ENCODE results near the gene IL27RA. TPM values are rescaled to one million over a fixed set of nuclear protein-coding genes. Genes with fewer than 3 reads are reported as not detected.

IL27RA gene
- total RNA-seq, 5 donors from 2014 or later (not counting 1 experiment from before 2014, with no cell fraction given) = 44.2 to 82.4 (median 66.5) TPM

DNA sequence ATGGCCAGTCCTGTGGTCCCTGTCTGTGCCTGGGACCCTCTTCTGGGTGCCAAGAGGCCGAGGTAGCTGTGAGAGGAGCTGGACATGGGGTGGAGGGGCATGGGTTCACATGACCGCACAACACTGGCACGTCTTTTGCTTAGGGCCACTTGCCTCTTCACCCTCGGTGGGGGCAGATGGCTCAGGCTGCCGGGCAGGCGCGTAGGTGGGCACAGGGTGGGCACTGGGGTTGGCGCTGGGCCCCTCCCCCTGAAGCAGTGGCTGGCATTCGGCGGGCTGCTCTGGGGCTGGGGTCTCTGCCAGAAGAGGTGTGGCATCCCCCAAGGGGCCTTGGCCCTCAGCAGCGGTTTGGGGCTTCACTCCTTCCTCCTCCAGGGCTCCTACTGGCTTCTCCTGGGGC is 21.9 kb downstream of the IL27RA start:
- no peak overlapping the region for H3K4me3 ChIP-seq (ENCODE audit: control insufficient read depth in 1 of 2, extremely low read depth in 1 of 2, low read length in 1 of 2)
- no peak overlapping the region for H3K27ac Mint-ChIP-seq
- 93% methylated on average over 10 of the region's 11 CpGs for WGBS (ENCODE audit: insufficient coverage)
- H3K36me3 ChIP-seq (ENCODE audit: control insufficient read depth in 2 of 2, extremely low read depth in 1 of 2, insufficient read depth in 1 of 2, low read length in 1 of 2) = peaks cover 16 to 46% of the 10 kb centered on the region in 2 donors
- no peak overlapping the region for H3K27ac ChIP-seq (ENCODE audit: low read length)
- POLR2A ChIA-PET = no interaction called here
- CTCF ChIA-PET = interaction anchor here in 1 of 2 donors (0.5 kb wide), 1 partner anchor 91 kb away, joined by 3 read pairs; no protein-coding TSS in a partner anchor
- no peak overlapping the region for H3K4me3 Mint-ChIP-seq
- H3K27me3 ChIP-seq (replicated peaks in 1 of 2; ENCODE audit: control insufficient read depth in 2 of 2, extremely low read depth in 1 of 2, insufficient read depth in 2 of 2, low read length in 1 of 2) = peaks cover 2 to 21% of the 10 kb centered on the region in 2 experiments
- ATAC-seq (replicated peaks in 1 of 4) (no peak), DNase-seq (no peak)
- H3K4me1 Mint-ChIP-seq = peaks cover 8 to 27% (median 12%) of the 10 kb centered on the region in 3 donors
- H3K27me3 Mint-ChIP-seq = peaks cover 9 to 10% of the 10 kb centered on the region in 2 donors
- no peaks in the 10 kb centered on the region for H3K9me3 ChIP-seq
- H3K4me1 ChIP-seq (ENCODE audit: control insufficient read depth in 1 of 2, extremely low read depth in 1 of 2, insufficient read depth in 2 of 2, low read length in 2 of 2) = peaks cover 3 to 14% of the 10 kb centered on the region in 2 experiments
- H3K9me3 Mint-ChIP-seq = no peaks in the 10 kb centered on the region
- peaks cover 26% of the 10 kb centered on the region for H3K36me3 Mint-ChIP-seq

DNA sequence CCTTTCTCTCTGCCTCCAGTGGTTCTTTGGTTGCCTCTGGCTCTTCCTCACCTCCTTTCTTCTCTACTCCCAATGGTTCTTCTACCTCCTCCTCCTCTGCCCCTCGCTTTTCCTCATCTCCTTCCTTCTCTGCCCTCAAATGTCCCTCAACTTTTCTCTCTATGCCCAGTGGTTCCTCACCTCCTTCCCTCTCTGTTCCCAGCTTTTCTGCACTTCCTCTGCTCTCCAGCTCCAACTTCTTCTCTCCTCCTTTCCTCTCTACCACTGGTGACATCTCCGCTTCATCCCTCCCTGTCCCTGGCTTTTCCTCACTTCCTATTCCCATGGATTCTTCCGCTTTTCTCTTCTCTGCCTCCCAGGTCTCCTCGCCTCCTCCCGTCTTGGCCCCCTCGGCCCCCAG is 22.5 kb downstream of the IL27RA start:
- Mint-ChIP-seq H3K27me3 (peaks cover 14 to 16% of the 10 kb centered on the region in 2 donors), H3K9me3 (no peaks in the 10 kb centered on the region), H3K4me3 (no peak overlapping the region), H3K27ac (peak overlapping the region in 1 of 2 donors; percentile 25), H3K4me1 (peaks cover 14 to 32% (median 18%) of the 10 kb centered on the region in 3 donors), H3K36me3 (peaks cover 23% of the 10 kb centered on the region)
- H3K4me1 ChIP-seq (ENCODE audit: control insufficient read depth in 1 of 2, extremely low read depth in 1 of 2, insufficient read depth in 2 of 2, low read length in 2 of 2) = peaks cover 3 to 20% of the 10 kb centered on the region in 2 experiments
- H3K27ac ChIP-seq (ENCODE audit: low read length) = no peak overlapping the region
- ChIA-PET CTCF (no interaction called here), POLR2A (no interaction called here)
- 78% methylated on average over 4 of the region's 6 CpGs for WGBS (ENCODE audit: insufficient coverage)
- peaks cover 16 to 40% of the 10 kb centered on the region in 2 donors for H3K36me3 ChIP-seq (ENCODE audit: control insufficient read depth in 2 of 2, extremely low read depth in 1 of 2, insufficient read depth in 1 of 2, low read length in 1 of 2)
- H3K27me3 ChIP-seq (replicated peaks in 1 of 2; ENCODE audit: control insufficient read depth in 2 of 2, extremely low read depth in 1 of 2, insufficient read depth in 2 of 2, low read length in 1 of 2) = peaks cover 2 to 27% of the 10 kb centered on the region in 2 experiments
- no peak overlapping the region for H3K4me3 ChIP-seq (ENCODE audit: control insufficient read depth in 1 of 2, extremely low read depth in 1 of 2, low read length in 1 of 2)
- no peak for ATAC-seq (replicated peaks in 1 of 4)
- DNase-seq = no peak
- no peaks in the 10 kb centered on the region for H3K9me3 ChIP-seq

DNA sequence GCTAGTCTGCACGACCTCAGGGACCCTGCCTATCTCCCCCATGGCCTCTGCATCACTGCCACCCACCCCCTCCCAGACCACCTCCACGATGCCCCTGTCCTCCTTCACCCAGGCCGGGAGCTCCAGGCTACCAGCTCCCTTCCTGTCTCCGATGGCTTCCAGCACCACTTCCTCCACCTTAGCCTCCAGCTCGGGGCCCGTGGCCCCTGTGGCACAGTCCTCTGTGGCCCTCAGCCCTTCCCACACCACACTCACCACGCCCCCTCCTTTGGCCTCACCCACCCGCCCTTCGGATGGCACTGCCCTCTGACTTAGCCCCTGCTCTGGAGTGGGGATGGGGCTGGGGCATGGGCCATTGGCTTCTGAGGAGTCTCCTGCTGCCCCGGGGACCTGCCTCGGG is 23.2 kb downstream of the IL27RA start:
- Mint-ChIP-seq H3K27me3 (peaks cover 17 to 20% of the 10 kb centered on the region in 2 donors), H3K4me3 (no peak overlapping the region), H3K4me1 (peaks cover 14 to 32% (median 22%) of the 10 kb centered on the region in 3 donors), H3K36me3 (peaks cover 23% of the 10 kb centered on the region), H3K9me3 (no peaks in the 10 kb centered on the region), H3K27ac (no peak overlapping the region)
- Histone ChIP-seq H3K4me3 (ENCODE audit: control insufficient read depth in 1 of 2, extremely low read depth in 1 of 2, low read length in 1 of 2) (no peak overlapping the region), H3K36me3 (ENCODE audit: control insufficient read depth in 2 of 2, extremely low read depth in 1 of 2, insufficient read depth in 1 of 2, low read length in 1 of 2) (peaks cover 16 to 34% of the 10 kb centered on the region in 2 donors), H3K9me3 (no peaks in the 10 kb centered on the region), H3K4me1 (ENCODE audit: control insufficient read depth in 1 of 2, extremely low read depth in 1 of 2, insufficient read depth in 2 of 2, low read length in 2 of 2) (peaks cover 3 to 23% of the 10 kb centered on the region in 2 experiments), H3K27ac (ENCODE audit: low read length) (no peak overlapping the region), H3K27me3 (replicated peaks in 1 of 2; ENCODE audit: control insufficient read depth in 2 of 2, extremely low read depth in 1 of 2, insufficient read depth in 2 of 2, low read length in 1 of 2) (peaks cover 3 to 33% of the 10 kb centered on the region in 2 experiments)
- CTCF ChIA-PET = no interaction called here
- DNase-seq (no peak), ATAC-seq (replicated peaks in 1 of 4) (peak in 1 of 4 experiments; percentile 16)
- POLR2A ChIA-PET = no interaction called here
- WGBS (ENCODE audit: insufficient coverage) = 30% methylated on average over 6 of the region's 11 CpGs

DNA sequence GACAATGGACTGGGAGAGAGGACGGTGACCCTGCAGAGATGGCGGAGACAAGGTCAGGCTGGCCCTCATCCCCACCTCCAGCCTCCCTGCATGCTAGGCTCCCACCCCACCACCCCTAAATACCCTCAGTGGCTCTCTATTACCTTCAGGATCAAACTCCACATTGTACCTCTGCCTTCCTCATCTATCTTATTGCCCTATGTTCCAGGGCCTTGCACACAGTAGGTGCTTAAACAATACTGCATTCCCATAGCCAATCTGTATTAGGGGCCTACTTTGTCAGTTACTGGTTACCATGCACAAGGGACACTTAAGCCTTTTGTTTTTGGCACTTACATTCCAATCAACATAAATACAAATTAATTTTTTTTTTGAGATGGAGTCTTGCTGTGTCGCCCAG is 23.8 kb downstream of the IL27RA start:
- peaks cover 3 to 24% of the 10 kb centered on the region in 2 experiments for H3K4me1 ChIP-seq (ENCODE audit: control insufficient read depth in 1 of 2, extremely low read depth in 1 of 2, insufficient read depth in 2 of 2, low read length in 2 of 2)
- DNase-seq (no peak), ATAC-seq (replicated peaks in 1 of 4) (peak in 1 of 4 experiments; percentile 5)
- 95% methylated on average over 3 of the region's 3 CpGs for WGBS (ENCODE audit: insufficient coverage)
- Mint-ChIP-seq H3K4me3 (no peak overlapping the region), H3K27me3 (peaks cover 19 to 23% of the 10 kb centered on the region in 2 donors), H3K4me1 (peaks cover 14 to 32% (median 23%) of the 10 kb centered on the region in 3 donors), H3K9me3 (no peaks in the 10 kb centered on the region), H3K27ac (no peak overlapping the region), H3K36me3 (peaks cover 17% of the 10 kb centered on the region)
- H3K27me3 ChIP-seq (replicated peaks in 1 of 2; ENCODE audit: control insufficient read depth in 2 of 2, extremely low read depth in 1 of 2, insufficient read depth in 2 of 2, low read length in 1 of 2) = peaks cover 4 to 40% of the 10 kb centered on the region in 2 experiments
- H3K36me3 ChIP-seq (ENCODE audit: control insufficient read depth in 2 of 2, extremely low read depth in 1 of 2, insufficient read depth in 1 of 2, low read length in 1 of 2) = peaks cover 14 to 28% of the 10 kb centered on the region in 2 donors
- no peak overlapping the region for H3K4me3 ChIP-seq (ENCODE audit: control insufficient read depth in 1 of 2, extremely low read depth in 1 of 2, low read length in 1 of 2)
- POLR2A ChIA-PET = no interaction called here
- no peaks in the 10 kb centered on the region for H3K9me3 ChIP-seq
- H3K27ac ChIP-seq (ENCODE audit: low read length) = no peak overlapping the region
- CTCF ChIA-PET = no interaction called here

DNA sequence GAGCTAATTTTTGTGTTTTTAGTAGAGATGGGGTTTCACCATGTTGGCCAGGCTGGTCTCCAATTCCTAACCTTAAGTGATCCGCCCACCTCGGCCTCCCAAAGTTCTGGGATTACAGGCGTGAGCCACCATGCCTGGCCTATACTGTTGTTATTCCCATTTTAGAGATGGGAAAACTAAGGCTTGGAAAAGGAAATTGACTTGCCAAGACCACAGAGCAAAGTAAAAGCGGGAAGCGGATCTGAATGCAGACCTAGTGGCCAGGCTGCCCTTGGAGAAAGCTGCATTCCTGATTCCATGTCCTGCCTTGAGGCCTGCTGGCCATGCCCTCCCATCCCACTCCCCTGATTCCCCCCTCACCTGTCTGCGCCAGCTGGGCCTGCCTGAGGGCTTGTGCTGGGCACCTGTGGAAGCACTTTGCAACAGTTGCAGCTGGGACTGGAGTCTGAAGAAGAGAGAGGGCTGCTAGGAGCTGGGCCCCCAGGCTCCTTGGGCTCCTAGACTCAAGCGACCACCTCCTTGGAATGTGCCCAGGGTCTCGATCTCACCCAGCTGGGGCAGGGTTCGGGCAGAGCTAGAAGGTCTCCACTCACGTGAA is 24.6 kb downstream of the IL27RA start:
- peaks cover 14 to 21% of the 10 kb centered on the region in 2 donors for H3K36me3 ChIP-seq (ENCODE audit: control insufficient read depth in 2 of 2, extremely low read depth in 1 of 2, insufficient read depth in 1 of 2, low read length in 1 of 2)
- Mint-ChIP-seq H3K27me3 (peaks cover 19 to 26% of the 10 kb centered on the region in 2 donors), H3K27ac (no peak overlapping the region), H3K4me3 (peak overlapping the region in 2 of 3 donors; percentile 31 to 75), H3K4me1 (peaks cover 14 to 32% (median 23%) of the 10 kb centered on the region in 3 donors), H3K9me3 (no peaks in the 10 kb centered on the region), H3K36me3 (peaks cover 15% of the 10 kb centered on the region)
- peaks cover 3 to 24% of the 10 kb centered on the region in 2 experiments for H3K4me1 ChIP-seq (ENCODE audit: control insufficient read depth in 1 of 2, extremely low read depth in 1 of 2, insufficient read depth in 2 of 2, low read length in 2 of 2)
- WGBS (ENCODE audit: insufficient coverage) = 97% methylated on average over 8 of the region's 10 CpGs
- no peaks in the 10 kb centered on the region for H3K9me3 ChIP-seq
- peaks cover 4 to 47% of the 10 kb centered on the region in 2 experiments for H3K27me3 ChIP-seq (replicated peaks in 1 of 2; ENCODE audit: control insufficient read depth in 2 of 2, extremely low read depth in 1 of 2, insufficient read depth in 2 of 2, low read length in 1 of 2)
- DNase-seq = no peak
- no peak for ATAC-seq (replicated peaks in 1 of 4)
- ChIA-PET POLR2A (no interaction called here), CTCF (interaction anchor here in 1 of 2 donors (0.6 kb wide), 1 partner anchor 147 kb away, joined by 4 read pairs; no protein-coding TSS in a partner anchor)
- H3K4me3 ChIP-seq (ENCODE audit: control insufficient read depth in 1 of 2, extremely low read depth in 1 of 2, low read length in 1 of 2) = no peak overlapping the region
- H3K27ac ChIP-seq (ENCODE audit: low read length) = no peak overlapping the region

DNA sequence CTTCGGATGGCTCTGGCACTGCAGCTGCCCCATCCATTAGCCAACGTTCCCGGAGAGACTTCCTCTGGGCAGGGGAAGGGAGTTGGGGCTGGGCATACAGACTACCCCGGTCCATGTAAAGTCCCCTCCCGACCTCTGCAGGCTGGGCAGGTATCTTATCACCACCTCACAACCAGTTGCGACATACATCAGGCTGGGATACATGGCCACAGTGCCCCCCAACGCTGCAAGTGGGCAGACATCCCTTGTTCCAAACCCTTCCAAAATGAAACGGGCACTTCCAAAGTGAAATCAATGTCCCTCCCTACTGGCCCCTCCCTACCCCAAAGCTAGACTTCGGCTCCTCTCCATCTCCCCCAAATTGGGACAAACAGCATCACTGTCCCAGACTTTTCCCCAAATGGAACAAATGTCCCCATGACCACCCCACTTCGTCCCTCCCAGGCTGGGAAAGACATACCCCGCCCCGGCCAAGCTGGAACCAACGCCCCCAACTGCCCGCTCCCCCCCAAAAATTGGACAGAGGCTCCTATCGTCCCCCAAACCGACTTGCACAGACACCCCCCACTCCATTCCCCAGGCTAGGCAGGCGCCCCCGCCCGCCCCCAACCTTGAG is 25.3 kb downstream of the IL27RA start:
- peak overlapping the region; percentile 31 to 75 (median 41) for H3K4me3 Mint-ChIP-seq
- POLR2A ChIA-PET = no interaction called here
- WGBS (ENCODE audit: insufficient coverage) = 48% methylated on average over 11 of the region's 19 CpGs

More for the DNA sequence above, 25.3 kb downstream of the IL27RA start:
- peaks cover 11% of the 10 kb centered on the region for H3K36me3 Mint-ChIP-seq
- H3K27me3 Mint-ChIP-seq = peaks cover 19 to 31% of the 10 kb centered on the region in 2 donors
- H3K4me1 ChIP-seq (ENCODE audit: control insufficient read depth in 1 of 2, extremely low read depth in 1 of 2, insufficient read depth in 2 of 2, low read length in 2 of 2) = peaks cover 3 to 24% of the 10 kb centered on the region in 2 experiments
- CTCF ChIA-PET = interaction anchor here (0.5 to 0.6 kb wide), 4 partner anchors 53 to 272 kb away, joined by 3 to 6 read pairs (median 4); no protein-coding TSS in a partner anchor
- DNase-seq = no peak
- no peak overlapping the region for H3K27ac ChIP-seq (ENCODE audit: low read length)
- ATAC-seq (replicated peaks in 1 of 4) = no peak
- no peak overlapping the region for H3K4me3 ChIP-seq (ENCODE audit: control insufficient read depth in 1 of 2, extremely low read depth in 1 of 2, low read length in 1 of 2)
- peaks cover 12 to 14% of the 10 kb centered on the region in 2 donors for H3K36me3 ChIP-seq (ENCODE audit: control insufficient read depth in 2 of 2, extremely low read depth in 1 of 2, insufficient read depth in 1 of 2, low read length in 1 of 2)
- H3K4me1 Mint-ChIP-seq = peaks cover 14 to 32% (median 23%) of the 10 kb centered on the region in 3 donors
- peaks cover 4 to 54% of the 10 kb centered on the region in 2 experiments for H3K27me3 ChIP-seq (replicated peaks in 1 of 2; ENCODE audit: control insufficient read depth in 2 of 2, extremely low read depth in 1 of 2, insufficient read depth in 2 of 2, low read length in 1 of 2)
- H3K9me3 ChIP-seq = no peaks in the 10 kb centered on the region
- no peaks in the 10 kb centered on the region for H3K9me3 Mint-ChIP-seq
- H3K27ac Mint-ChIP-seq = no peak overlapping the region
